NCI-H460 (cell line): ENCODE data around the gene PRKCA. TPM values are rescaled to one million over a fixed set of nuclear protein-coding genes. Genes with fewer than 3 reads are reported as not detected.

ENCODE experiments used
- DNase-seq: peaks from one replicate; pipeline ENCODE4 v3.0.0-alpha.2; 2016; ENCODE audit warnings: low read depth; ENCODE audit errors: extremely low read depth
- total RNA-seq: library from RNA; depleted of rRNA; stranded (reverse); fragments of >200 nt; shearing (Covaris generic); gene quantifications from 2 replicates; pipeline ENCODE4 v1.2.3, GENCODE V29; 2014

PRKCA gene
- total RNA-seq, 1 experiment from 2014 or later: 13.6 TPM

DNA sequence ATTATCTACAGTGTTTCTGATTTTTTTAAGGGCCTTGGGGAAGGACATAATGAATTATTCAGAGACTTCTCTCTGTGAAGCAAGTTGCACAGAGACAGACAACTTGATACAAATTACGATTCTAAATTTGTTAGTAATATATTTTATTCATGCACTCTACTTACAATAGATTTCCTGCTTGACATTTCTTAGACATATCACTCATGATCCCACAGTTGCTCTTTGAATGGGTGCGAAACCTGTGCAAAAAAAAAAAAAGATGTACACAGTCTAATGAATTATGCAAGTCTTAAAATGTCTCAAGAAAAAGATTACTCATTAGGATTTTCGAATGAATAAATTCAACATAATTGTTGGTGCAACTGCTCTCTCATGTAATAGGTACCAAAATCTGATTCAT, 254.8 kb downstream of the PRKCA start:
- DNase-seq: no peak

DNA sequence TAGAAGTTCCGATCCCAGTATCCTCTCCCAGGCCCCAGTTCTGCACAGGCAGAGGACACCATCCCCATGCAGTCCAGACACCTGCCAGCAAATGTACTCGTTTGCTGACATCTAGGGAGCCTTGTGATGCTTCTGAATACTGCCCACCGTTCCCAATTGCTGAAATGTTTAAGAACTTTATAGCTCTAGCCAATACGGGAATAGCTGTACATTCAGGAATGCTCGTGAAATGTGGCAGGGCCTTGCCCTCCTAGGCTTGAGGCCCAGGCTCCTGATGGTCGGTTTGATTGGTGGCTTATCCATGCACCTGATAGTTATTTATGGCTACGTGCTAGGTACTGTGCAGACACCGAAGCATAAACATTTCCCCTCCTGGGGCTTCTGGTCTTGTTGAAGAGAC, 255.5 kb downstream of the PRKCA start:
- DNase-seq: no peak

DNA sequence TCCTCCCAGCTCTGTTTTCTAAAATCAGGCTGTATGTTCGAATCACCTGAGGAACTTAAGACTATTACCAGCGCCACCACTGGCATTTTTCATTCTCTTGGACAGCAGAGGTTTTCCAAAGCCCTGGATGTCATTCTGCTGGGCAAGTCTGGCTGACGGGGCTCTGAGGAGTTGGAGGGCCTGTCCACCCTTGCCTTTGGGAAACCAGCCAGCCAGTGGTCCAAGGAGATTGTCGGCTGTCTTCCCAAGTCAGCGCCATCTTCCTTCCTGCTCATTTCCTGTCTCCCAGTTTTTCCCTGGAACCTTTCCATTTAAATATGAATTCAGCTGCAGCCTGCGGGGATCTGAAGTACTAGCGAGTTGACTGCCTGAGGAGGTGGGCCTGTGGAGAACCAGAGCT, 258.3 kb downstream of the PRKCA start:
- no peak for DNase-seq

DNA sequence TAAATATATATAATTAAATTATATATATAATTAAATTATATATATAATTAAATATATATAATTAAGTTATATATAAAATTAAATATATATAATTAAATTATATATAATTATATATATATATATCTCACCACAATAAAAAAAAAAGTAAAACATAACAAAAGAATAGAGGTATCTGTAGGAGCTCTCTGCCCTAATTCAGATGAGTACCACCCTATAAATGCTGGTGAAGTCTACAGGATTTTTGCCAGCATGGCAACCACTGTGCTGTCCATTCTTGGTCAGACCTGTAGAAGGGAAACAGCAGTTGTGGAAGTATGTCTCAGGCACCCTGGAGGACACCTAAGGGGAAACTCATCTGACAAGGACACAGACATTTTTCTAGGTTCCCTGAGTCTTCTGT, 259.7 kb downstream of the PRKCA start:
- DNase-seq: no peak

DNA sequence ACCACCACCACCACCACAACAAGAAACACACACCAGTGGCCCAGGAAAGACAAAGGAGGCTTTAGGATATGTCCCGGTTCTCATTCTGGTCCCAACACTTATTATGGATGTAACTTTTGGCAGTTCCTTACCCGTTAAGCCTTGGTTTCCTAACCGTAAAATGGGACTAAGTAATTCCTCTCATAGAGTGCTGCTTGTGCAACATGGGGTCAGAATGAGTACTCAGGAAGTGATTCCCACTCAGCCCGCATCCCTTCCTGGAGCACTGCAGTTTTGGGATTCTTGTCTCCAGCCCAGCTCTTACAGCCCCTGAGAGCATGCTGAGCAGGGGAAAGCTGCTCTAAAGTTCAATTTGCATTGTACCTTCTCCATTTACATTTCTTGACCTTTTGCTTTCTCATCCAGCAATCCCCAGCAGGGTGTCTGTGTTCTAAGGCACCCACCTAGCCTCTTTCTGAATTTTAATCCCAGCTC, 262.6 kb downstream of the PRKCA start:
- DNase-seq: no peak

DNA sequence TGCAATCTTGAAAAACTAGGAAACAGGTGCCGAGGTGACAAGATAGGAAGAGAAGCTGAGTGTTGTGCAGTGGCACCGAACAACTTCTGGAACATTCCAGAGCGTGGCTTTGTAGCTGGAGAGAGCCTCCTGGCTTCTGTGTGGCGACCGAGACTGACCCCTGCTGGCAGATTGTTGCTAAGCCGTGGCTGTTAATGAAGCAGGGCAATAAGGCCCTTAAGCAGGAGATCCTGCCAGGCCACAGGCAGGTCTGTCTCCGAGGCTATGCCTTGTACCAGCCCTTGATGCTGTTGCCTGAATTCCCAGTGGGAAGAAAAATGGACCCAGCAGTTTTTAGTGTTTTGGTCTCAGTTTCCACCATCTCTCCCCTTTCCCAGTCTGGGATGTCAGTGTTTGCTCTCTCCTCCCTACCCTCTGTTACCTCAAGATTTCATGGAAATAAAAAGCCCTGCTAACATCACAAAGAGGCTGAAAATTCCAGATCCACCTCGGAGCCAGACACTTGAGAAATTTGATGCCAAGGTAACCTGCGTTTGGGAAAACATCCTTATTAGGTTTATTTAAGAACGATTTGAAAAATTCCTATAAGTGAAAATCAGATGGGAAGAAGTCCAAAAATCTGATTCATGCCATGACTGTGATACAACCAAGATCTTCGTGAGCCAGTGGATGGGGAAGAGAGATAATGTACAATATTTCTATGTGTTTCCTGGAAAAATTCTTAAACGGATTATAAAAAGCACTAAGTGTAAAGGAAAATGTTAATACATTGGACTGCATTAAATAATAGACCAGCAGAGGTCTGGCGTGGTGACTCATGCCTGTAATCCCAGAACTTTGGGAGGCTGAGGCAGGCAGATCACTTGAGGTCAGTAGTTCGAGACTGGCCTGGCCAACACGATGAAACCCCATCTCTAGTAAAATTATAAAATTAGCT, 265.1 kb downstream of the PRKCA start:
- peak; percentile 76 for DNase-seq

DNA sequence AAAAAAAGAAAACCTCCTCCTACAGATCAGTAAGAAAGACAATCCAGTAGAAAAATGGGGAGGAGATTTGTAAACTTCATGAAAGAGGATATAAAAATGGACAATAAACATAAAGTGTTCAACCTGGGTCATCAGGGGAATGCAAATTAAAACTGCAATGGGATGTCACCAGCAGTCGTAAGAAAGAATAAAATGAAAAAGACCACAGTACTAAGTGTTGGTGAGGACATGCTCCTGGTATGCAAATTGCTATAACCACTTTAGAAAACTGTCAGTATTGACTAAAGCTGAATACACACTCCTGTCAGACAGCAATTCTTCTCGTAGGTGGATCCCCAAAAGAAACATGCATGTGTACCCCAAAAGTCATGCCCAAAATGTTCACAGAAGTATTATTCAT, 267.2 kb downstream of the PRKCA start:
- no peak for DNase-seq

DNA sequence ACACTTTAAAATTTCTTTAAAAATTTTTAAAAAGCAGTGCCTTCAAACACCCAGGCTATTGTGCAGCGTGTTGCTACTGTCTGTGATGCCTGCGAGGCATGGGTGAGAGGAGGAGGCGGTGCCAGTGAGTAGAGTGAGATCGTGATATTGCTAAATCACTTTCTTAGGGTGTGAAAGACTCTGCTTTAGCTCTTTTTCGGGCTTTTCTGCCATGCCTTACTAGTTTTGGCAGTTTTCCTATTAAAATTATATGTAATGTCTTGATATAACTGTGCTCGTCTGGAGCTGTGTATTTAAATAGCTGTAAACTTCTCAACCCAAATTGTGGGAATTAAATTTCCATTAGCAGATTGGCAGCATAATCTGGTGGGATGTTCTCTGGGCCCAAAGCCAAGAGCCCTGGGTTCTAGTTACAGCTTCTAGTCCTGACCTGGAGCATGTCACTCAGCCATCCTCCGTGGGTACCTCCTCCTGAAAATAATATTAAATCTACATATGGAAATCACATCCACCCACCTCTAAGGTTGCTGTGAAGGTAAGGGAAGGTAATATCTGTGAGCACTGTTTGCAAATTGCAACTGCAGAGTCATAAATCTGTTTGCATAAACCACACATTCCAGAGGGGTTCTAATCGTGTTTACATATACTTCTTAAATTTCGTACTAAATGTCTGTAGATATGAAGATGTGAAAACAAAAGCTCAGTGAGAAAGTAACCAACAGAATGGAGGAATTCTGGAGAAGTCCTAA, 268.2 kb downstream of the PRKCA start:
- DNase-seq: no peak

DNA sequence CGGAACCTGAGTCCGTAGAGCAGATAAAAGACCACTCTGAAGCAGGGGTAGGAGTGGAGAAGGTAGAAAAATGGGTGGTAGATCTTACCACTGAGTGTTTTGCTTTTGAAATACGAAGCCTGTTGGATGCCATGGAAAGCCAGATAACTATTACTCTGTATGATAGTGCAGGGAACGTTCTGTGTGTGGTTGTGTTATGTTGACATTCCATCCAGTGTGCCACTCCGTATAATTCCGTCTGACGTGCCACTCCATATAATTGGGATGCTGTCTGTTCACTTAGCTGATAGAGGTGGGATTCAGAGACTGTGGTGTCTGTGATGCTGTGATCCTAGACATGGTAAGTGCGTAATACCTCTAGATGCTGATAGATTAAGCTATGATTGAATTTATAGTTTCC, 269.3 kb downstream of the PRKCA start:
- no peak for DNase-seq

DNA sequence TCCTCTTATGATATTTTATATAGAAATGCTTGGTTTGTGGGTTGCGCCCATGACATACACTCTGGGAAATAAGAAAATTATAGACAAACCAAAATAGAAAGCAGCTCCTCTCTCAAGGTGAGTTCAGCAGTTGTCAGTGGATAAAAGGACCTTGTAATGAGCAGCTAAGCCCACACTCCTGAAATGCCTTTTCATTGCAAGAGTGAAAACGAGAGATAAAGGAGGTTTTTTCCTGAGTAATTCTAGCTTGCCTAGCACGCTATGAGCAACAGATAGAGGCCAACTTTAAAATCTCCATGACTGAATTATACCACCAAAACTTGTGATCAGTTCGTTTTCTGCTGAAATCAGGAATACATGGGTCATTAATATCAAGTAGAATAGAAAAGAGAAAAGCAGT, 270.7 kb downstream of the PRKCA start:
- no peak for DNase-seq

DNA sequence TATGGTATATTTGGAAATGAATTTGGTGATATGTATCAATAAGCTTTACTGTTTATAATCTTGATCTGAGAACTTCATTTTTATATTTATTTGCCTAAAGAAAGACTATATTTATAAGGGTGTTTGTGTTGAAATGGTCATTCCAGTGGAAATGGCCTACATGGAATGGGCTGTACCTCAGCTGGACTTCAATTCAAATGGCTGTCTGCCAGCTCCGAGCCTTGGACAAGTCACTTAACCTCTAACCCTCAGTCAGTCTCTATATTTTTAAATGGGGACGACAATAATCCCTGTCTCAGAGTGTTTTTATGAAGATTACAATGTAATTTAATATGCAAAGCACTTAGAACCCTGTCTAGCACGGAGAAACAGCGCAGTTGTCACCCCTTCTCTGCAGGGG, 271.7 kb downstream of the PRKCA start:
- no peak for DNase-seq

DNA sequence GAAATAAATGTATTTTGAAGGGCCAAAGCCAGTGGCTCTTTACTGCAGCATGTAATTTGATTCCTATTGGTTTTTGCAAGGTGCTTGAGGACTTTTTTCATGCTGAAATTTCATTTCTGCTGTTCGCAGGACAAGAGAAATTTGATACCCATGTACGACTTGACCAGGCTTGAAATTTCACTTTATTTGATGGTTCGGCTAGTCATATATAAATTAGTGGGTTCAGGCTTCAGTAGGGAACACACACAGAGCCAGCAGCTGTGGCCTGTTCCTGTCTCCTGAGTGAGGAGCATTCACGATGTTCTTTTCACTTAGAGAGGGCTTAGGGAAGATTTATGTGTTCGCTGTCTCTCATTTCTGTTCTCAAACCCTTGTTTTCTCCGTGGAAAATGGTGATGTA, 274.1 kb downstream of the PRKCA start:
- no peak for DNase-seq

DNA sequence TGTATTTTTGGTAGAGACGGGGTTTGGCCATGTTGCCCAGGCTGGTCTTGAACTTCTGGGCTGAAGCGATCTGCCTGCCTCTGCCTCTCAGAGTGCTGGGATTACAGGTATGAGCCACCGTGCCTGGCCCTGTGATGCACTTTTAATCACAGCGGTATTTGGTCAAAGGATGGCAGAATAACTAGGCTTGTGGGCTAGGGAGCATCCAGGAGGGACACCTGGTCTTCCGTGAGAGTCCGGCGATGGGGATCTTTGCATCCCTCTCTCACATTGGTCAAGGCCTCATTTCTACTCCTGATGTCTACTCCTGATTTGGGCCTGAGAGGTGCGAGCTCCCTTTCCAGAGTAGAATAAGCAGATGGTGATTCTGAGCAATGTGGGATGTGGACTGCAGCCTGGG, 274.6 kb downstream of the PRKCA start:
- DNase-seq: no peak

DNA sequence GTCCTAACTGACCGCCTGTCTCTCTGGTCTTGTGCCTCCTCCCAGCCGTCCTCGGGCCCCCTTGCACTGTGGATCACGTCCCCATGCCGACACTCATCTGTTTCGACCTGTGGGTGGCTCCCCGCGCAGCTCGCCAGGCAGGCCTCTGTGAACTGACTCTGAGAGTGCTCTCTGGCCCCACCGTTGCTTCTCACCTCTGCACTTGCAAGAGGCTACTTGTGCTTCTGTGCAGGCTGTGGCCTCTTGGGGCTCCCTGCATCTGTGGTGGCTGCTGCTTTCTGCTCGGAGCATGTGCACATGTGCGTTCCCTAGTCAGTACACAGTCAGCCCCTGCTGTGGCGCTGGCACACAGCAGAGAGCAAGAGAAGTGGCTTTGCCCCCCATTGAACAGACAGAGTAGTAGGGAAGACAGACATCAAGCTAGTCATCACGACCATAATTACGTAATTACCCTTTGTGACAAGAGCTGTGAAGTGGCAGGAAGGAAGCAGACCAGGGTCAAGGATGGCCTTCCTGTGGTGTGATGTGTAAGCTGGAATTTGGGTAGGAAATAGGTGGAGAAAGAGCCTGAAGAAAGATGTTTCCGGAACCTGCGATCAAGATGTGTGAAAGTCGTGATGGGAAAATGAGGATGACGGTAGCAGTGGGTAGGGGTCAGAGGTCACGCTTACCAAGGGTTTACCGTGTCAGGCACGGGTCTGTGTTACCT, 276.5 kb downstream of the PRKCA start:
- no peak for DNase-seq

DNA sequence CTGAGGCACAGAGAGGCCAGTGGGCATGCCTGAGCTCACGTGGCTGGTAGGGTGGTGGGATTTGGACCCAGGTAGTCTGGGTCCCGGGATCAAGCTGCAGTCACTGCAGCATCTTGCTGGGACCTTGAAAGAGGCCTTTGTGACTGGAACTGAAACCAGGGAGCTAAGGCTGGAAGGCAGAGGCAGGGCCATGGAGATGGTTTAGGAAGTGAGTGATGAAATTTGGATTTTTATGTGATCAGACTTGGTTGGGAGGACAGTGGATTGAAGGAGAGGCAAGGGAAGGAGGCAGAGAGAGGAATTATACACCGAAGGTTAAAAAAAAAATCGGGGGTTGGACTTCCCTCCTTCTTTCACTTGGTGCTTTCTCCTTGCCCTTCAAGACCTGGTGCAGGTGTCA, 277.1 kb downstream of the PRKCA start:
- DNase-seq: no peak

DNA sequence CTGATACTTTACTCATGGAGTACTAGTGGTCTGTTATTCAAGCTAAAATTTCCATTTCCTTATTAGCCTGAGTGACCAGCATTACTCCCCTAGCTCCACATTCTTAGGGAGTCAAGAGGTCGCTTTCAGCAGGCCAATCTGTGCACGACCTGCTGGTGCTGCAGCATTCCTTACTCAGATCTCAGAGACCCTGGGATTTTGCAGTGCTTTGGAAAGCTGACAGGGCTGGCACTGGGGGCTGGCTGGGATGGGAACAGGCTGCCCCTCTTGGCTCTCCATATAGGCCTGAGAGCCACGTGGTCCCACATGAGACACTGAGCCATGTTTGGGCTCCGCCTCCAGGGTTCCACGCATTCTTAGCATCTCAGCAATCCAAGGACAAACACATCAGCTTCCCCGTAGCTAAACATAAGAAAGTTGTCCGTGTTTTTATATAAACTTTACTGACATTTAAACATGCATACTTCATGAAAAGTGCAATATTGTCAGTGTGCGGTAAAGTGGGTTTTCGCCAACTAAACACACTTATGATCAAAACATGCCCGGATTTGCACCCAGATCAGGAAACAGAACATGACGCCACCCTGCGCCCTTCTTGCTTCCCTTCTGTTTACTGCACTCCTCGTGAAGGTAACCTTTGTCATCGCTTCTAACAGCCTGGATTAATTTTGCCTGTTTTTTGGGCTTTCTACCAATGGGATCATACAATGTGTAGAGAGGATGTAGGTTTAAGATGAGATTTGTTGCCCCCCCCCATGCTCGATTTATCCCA, 278.0 kb downstream of the PRKCA start:
- no peak for DNase-seq

DNA sequence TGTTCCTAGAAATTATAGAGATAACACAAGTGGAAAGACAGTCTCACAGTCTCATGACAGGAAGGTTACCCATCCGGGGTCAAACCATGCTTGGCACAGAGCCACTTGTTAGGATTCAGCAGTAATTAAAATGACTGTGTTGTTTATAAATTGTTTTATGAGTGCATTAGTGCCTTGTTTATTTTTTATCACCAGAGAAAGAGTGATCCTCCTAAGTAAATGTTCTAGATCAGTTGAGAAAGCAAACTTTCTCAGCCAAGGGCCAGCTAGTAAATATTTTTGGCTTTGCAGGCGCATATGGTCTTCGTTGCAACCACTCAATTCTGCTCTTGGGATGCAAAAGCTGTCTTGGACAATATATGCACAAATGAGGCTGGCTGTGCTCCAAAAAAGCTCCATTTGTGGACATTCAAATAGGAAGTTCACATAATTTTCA, 278.6 kb downstream of the PRKCA start:
- no peak for DNase-seq

DNA sequence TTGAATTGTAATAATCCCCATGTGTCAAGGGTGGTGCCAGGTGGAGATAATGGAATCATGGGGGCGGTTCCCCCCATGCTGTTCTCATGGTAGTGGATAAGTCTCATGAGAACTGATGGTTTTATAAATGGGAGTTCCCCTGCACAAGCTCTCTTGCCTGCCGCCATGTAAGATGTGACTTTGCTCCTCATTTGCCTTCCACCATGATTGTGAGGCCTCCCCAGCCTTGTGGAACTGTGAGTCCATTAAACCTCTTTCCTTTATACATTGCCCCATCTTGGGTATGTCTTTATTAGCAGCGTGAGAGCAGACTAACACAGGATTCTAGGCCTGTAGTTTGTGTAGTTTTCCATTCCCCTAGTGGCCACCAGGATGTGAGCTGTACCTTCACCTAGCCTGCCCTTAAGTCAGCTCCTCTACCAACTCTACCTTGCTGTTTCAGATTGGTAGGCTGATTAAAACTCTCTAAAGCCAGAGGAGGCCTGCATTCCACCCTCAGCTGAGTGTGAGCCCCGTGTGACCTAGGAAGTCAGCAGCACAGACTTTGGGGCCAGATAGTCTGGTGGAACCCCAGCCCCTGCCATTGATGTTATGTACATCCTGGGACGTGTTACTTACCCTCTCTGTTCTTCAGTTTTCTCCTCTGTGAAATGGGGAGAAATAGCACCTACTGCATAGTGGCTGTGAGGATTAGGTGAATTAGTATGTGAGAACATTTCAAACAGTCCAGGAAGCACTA, 280.1 kb downstream of the PRKCA start:
- DNase-seq: no peak

DNA sequence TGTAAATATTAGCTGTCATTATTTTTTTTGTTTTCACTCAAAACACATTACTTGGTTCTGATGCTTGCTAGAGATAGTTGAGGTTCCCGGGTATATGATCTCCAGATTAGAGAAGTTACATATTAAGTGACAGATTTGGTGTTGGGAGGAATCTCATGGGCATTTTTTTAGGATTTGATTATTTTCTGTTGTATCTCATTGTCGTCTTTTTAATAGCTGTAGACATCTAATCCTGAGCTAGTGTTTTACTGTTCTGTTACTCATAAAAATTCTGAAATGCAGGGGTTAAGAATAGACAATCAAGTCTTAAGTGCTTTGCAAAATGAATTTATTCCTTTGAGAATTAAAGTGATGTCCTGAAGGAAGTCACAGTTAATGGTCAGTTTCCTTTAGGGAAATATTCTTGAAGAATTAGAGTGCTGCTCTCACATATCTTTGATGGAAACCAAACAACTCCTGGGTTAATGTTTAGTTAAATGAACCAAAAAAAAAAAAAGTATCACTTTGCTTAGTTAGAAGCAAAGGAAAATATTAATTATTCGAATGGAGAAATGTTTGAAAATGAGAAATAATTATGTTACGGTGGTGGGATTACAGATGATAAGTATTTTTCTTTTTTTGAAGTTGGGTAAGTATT, 280.8 kb downstream of the PRKCA start:
- no peak for DNase-seq
